ENCODE results near the gene OSBPL5.

The OSBPL5 gene

GRCh38 chr11:3200388-3201111 lies 35.4 kb upstream of the OSBPL5 start:
- H3K36me3 ChIP-seq = no peaks in the 10 kb centered on the region
- H3K27me3 ChIP-seq = peaks cover 0 to 91% of the 10 kb centered on the region in 2 donors
- intact Hi-C loops (cut with DNase I; ENCODE audit: low total_unique reads) = no loop called here
- TF ChIP-seq, protein P1, sequence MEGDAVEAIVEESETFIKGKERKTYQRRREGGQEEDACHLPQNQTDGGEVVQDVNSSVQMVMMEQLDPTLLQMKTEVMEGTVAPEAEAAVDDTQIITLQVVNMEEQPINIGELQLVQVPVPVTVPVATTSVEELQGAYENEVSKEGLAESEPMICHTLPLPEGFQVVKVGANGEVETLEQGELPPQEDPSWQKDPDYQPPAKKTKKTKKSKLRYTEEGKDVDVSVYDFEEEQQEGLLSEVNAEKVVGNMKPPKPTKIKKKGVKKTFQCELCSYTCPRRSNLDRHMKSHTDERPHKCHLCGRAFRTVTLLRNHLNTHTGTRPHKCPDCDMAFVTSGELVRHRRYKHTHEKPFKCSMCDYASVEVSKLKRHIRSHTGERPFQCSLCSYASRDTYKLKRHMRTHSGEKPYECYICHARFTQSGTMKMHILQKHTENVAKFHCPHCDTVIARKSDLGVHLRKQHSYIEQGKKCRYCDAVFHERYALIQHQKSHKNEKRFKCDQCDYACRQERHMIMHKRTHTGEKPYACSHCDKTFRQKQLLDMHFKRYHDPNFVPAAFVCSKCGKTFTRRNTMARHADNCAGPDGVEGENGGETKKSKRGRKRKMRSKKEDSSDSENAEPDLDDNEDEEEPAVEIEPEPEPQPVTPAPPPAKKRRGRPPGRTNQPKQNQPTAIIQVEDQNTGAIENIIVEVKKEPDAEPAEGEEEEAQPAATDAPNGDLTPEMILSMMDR (IDR thresholded peaks at IDR 0.05) = no peak
- no peak overlapping the region for H3K27ac ChIP-seq
- DNase-seq = peak; percentile 8 to 45
- H3K4me3 ChIP-seq = no peak overlapping the region
- H3K4me1 ChIP-seq = peaks cover 0 to 20% (median 11%) of the 10 kb centered on the region in 4 donors
- no peaks in the 10 kb centered on the region for H3K9me3 ChIP-seq

DNA sequence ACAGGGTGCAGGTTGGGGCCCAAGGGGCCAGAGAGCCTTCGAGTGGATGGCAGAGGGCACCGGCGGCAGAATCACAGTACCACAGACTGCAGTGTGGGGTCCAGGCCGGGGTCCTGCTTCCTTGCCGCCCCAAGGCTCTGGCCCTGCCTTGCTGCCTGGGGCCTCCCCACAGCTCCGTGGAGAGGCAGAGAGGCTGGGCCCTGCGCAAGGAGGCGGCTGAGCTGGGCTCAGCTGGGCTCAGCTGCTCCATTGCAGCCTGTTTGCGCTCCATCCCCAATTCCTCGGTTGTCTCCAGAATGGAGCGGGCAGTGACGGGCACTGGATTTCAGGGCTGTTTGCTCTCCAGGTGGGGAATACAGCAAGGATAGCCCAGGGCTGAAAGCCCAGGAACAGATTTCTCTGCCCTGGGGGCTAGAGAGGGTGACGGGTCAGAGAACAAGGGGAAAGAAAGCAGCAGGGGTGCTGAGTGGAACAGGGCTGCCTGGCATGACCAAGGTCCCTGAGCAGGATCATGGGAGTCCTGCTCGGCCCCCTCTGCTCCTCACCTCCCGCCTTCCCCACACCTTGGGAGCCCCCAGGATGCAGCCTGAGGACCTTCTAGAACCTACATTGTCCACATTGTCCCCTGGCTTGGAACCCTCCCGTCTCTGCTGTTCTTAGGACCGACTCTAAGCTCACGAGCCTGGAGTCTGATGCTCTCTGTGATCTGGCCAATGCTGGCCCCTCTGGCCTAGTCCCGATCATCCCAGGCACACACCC lies 34.6 kb upstream of the OSBPL5 start:
- TF ChIP-seq, protein P1 (IDR thresholded peaks at IDR 0.05) = no peak
- DNase-seq = peak; percentile 14 to 56
- H3K9me3 ChIP-seq = no peaks in the 10 kb centered on the region
- H3K4me3 ChIP-seq = no peak overlapping the region
- no peak overlapping the region for H3K27ac ChIP-seq
- intact Hi-C loops (cut with DNase I; ENCODE audit: low total_unique reads) = no loop called here
- H3K36me3 ChIP-seq = no peaks in the 10 kb centered on the region
- H3K4me1 ChIP-seq = peaks cover 0 to 14% (median 9%) of the 10 kb centered on the region in 4 donors
- peaks cover 0 to 90% of the 10 kb centered on the region in 2 donors for H3K27me3 ChIP-seq

- H3K27me3 ChIP-seq = peaks cover 0 to 88% of the 10 kb centered on the region in 2 donors
- TF ChIP-seq, protein P1 (IDR thresholded peaks at IDR 0.05) = no peak
- peak in 1 of 2 donors; percentile 54 for DNase-seq
- H3K27ac ChIP-seq = no peak overlapping the region
- peaks cover 0 to 14% (median 8%) of the 10 kb centered on the region in 4 donors for H3K4me1 ChIP-seq
- intact Hi-C loops (cut with DNase I; ENCODE audit: low total_unique reads) = no loop called here
- no peaks in the 10 kb centered on the region for H3K9me3 ChIP-seq
- no peaks in the 10 kb centered on the region for H3K36me3 ChIP-seq
- H3K4me3 ChIP-seq = no peak overlapping the region
Observed at GRCh38 chr11:3198815-3199214, 33.7 kb upstream of the OSBPL5 start.

DNA sequence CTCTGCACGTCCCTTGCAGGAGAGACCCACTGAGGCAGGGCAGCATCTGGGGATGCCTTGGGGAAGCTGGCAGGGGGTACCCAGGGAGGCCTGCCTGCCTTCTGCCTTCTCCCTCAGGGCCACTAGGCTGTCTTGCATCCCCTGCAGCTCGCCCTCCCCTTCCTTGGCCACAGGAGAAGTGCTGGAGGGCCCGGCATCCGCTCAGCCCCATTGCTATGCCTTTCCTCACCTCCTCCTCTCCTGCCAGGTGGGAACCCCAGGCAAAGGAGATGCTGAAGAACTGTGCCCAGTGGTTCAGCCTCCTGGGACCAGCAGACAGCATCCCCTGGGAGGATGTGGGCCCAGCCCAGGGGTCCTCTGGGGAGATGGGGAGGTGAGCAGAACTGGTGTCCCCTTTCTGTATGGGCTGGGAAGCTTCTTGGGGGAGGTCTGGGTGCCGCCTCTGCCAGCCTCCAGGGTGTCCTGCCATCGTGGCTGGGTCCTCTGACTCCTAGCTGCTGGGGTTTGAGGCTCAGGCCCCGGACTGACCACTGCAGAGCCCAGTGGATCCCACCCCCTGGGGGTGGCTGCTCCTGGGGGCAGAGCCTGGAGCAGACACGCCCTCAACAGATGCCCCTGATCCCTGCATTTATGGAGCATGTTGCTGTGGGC lies 32.9 kb upstream of the OSBPL5 start:
- TF ChIP-seq, protein P1 (IDR thresholded peaks at IDR 0.05) = no peak
- peak in 1 of 2 donors; percentile 55 for DNase-seq
- Histone ChIP-seq H3K36me3 (no peaks in the 10 kb centered on the region), H3K27me3 (peaks cover 0 to 87% of the 10 kb centered on the region in 2 donors), H3K9me3 (no peaks in the 10 kb centered on the region), H3K4me3 (no peak overlapping the region), H3K4me1 (peaks cover 0 to 6% (median 1%) of the 10 kb centered on the region in 4 donors), H3K27ac (no peak overlapping the region)
- intact Hi-C loops (cut with DNase I; ENCODE audit: low total_unique reads) = no loop called here

- H3K27me3 ChIP-seq = peaks cover 0 to 85% of the 10 kb centered on the region in 2 donors
- TF ChIP-seq, protein P1 (IDR thresholded peaks at IDR 0.05) = no peak
- H3K4me3 ChIP-seq = no peak overlapping the region
- no peaks in the 10 kb centered on the region for H3K9me3 ChIP-seq
- H3K36me3 ChIP-seq = no peaks in the 10 kb centered on the region
- intact Hi-C loops (cut with DNase I; ENCODE audit: low total_unique reads) = no loop called here
- DNase-seq = peak in 1 of 2 donors; percentile 59
- H3K4me1 ChIP-seq = no peaks in the 10 kb centered on the region
- no peak overlapping the region for H3K27ac ChIP-seq
Observed at GRCh38 chr11:3197044-3197695, 32.1 kb upstream of the OSBPL5 start.

Measured in tibial artery (tissue), 4 donors.